ENCODE results near the gene ATAD5.

Gene ATAD5

DNA sequence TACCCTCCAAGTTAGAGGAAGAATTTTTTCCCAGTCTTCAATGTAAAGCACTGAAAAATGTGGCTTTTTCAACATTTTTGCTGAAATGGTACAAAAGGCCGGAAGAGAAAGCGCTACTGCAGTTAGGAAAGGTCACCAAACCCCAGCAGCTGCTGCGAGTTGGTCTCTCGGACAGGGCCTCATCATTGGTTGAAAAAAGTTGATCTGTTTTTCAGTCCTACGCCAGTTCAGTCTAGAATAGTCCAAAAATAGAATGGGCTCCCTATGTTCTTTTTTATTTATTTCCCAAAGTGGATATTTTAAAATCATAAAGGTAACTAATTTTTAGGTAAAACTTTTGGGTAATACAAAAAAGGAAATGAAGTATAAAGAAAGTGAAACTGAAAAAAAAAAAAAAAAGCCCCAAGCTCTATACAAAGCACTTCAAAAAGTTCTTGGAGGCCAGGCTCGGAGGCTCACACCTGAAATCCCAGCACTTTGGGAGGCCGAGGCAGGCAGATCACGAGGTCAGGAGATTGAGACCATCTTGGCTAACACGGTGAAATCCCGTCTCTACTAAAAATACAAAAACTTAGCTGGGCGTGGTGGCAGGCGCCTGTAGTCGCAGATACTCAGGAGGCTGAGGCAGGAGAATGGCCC lies 107.4 kb downstream of the ATAD5 start:
- Histone ChIP-seq H3K4me3 (no peak overlapping the region), H3K9ac (ENCODE audit: insufficient read length) (no peak overlapping the region), H3K27ac (no peak overlapping the region), H3K36me3 (ENCODE audit: insufficient read depth, low read length) (no peaks in the 10 kb centered on the region), H3K9me3 (ENCODE audit: low read depth, low read length) (no peaks in the 10 kb centered on the region)
- no peak for TF ChIP-seq FOXP2 (optimal IDR thresholded peaks at IDR 0.05; ENCODE audit: control extremely low read depth, extremely low read length, insufficient read depth)
- no peak for TF ChIP-seq EZH2 (IDR thresholded peaks at IDR 0.05)
- no peak for TF ChIP-seq POLR2AphosphoS5 (IDR thresholded peaks at IDR 0.05; ENCODE audit: borderline replicate concordance, low read depth, low read length)
- DNase-seq (ENCODE audit: low read depth, low spot score) = no peak

DNA sequence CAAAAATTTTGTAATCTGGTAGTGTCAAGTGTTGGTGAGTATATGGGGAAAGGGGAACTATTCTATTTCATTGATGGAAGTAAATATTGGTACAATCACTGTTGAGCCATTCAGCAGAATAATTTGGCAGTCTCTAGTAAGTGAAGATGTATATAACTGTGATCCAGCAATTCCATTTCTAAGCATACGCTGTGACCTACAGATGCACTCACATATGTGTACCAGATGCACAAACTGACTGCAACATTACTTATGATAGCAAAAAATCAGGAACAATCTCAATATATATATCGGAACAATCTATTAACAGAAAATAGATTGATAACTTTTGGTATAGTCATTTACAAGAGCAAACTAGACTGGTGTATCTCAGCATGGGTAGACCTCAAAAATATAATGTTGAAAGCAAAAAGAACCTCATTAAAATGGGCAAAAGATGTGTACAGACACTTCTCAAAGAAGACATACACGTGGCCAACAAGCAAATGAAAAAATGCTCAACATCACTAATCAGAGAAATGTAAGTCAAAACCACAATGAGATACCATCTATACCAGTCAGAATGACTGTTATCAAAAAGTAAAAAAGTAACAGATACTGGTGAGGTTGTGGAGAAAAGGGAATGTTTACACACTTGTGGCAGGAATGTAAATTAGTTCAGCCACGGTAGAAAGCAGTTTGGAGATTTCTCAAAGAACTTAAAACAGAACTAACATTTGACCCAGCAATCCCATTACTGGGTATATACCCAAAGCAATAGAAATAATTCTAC lies 110.7 kb downstream of the ATAD5 start:
- no peak overlapping the region for H3K4me3 ChIP-seq
- TF ChIP-seq EZH2 (IDR thresholded peaks at IDR 0.05) = no peak
- TF ChIP-seq POLR2AphosphoS5 (IDR thresholded peaks at IDR 0.05; ENCODE audit: borderline replicate concordance, low read depth, low read length) = no peak
- TF ChIP-seq FOXP2 (optimal IDR thresholded peaks at IDR 0.05; ENCODE audit: control extremely low read depth, extremely low read length, insufficient read depth) = no peak
- no peak overlapping the region for H3K9ac ChIP-seq (ENCODE audit: insufficient read length)
- DNase-seq (ENCODE audit: low read depth, low spot score) = no peak
- H3K36me3 ChIP-seq (ENCODE audit: insufficient read depth, low read length) = no peaks in the 10 kb centered on the region
- H3K9me3 ChIP-seq (ENCODE audit: low read depth, low read length) = no peaks in the 10 kb centered on the region
- H3K27ac ChIP-seq = no peak overlapping the region
